Suprapubic skin (tissue), 4 donors: Measurements from ENCODE around the gene COX7A2. TPM values are rescaled to one million over a fixed set of nuclear protein-coding genes. Genes with fewer than 3 reads are reported as not detected.

Experiments
- DNase-seq, 2 donors: peaks; one replicate each; pipeline ENCODE4 v3.0.0-alpha.2; 2019; ENCODE audit warnings: low spot score in 2 of 2
- H3K27ac ChIP-seq: fragments of 200-600 bp; sonication (generic); one replicate; pipeline ENCODE4 v1.5.1; 2019
- H3K27me3 ChIP-seq: fragments of 200-600 bp; sonication (generic); one replicate; pipeline ENCODE4 v1.5.1; 2019
- H3K36me3 ChIP-seq: fragments of 200-600 bp; sonication (generic); one replicate; pipeline ENCODE4 v1.5.1; 2019
- H3K4me1 ChIP-seq: fragments of 200-600 bp; sonication (generic); one replicate; pipeline ENCODE4 v1.5.1; 2019
- H3K4me3 ChIP-seq: fragments of 200-600 bp; sonication (generic); one replicate; pipeline ENCODE4 v1.5.1; 2019; ENCODE audit warnings: mild to moderate bottlenecking
- H3K9me3 ChIP-seq: fragments of 200-600 bp; sonication (generic); one replicate; pipeline ENCODE4 v1.5.1; 2019
- CTCF ChIP-seq, 2 donors: fragments of 200-600 bp in 1 of 2; fragments of 450-650 bp in 1 of 2; sonication (generic) in 1 of 2; IDR thresholded peaks; one replicate each; pipeline ENCODE4 v1.5.1; 2016 to 2019; ENCODE audit warnings: antibody characterized with exemption in 2 of 2, mild to moderate bottlenecking in 1 of 2, moderate library complexity in 1 of 2
- EP300 ChIP-seq: sonication (generic); formaldehyde crosslinking; IDR thresholded peaks from one replicate; pipeline ENCODE4 v1.6.1; 2017; ENCODE audit warnings: antibody characterized with exemption
- POLR2A ChIP-seq, 2 donors: fragments of 450-650 bp; IDR thresholded peaks; one replicate each; pipeline ENCODE4 v1.6.1; 2017; ENCODE audit warnings: antibody characterized with exemption in 2 of 2, mild to moderate bottlenecking in 2 of 2, moderate library complexity in 2 of 2
- POLR2AphosphoS5 ChIP-seq, 3 donors: sonication (generic); formaldehyde crosslinking; IDR thresholded peaks; one replicate each; pipeline ENCODE4 v1.6.1; 2017; ENCODE audit warnings: antibody characterized with exemption in 3 of 3
- WGBS: methylation state at CpG from one replicate; pipeline ENCODE4 v1.1.5; 2018; 5-methylcytosine and 5-hydroxymethylcytosine counted together
- total RNA-seq, 4 donors: library from RNA; depleted of rRNA; stranded (reverse); fragments of >200 nt; gene quantifications; one replicate each; pipeline ENCODE4 v1.1.0, GENCODE V29; 2016

The COX7A2 gene
- total RNA-seq, 4 donors from 2014 or later: 110 to 303 (median 209) TPM

- DNase-seq: no peak
- H3K9me3 ChIP-seq: no peaks in the 10 kb centered on the region
- peaks cover 5% of the 10 kb centered on the region for H3K4me1 ChIP-seq
- H3K36me3 ChIP-seq: peaks cover 44% of the 10 kb centered on the region
- TF ChIP-seq POLR2AphosphoS5 (IDR thresholded peaks at IDR 0.05) (no peak), POLR2A (IDR thresholded peaks at IDR 0.05) (no peak), EP300 (no peak), CTCF (IDR thresholded peaks at IDR 0.05) (no peak)
- H3K27ac ChIP-seq: no peak overlapping the region
- no peaks in the 10 kb centered on the region for H3K27me3 ChIP-seq
- 96% methylated on average over 1 of the region's 1 CpG for WGBS
- H3K4me3 ChIP-seq: no peak overlapping the region
These were observed 17.7 kb upstream of the COX7A2 start for GRCh38 chr6:75261299-75261698.

- Histone ChIP-seq H3K9me3 (no peaks in the 10 kb centered on the region), H3K27ac (no peak overlapping the region), H3K4me1 (no peaks in the 10 kb centered on the region), H3K36me3 (peaks cover 50% of the 10 kb centered on the region), H3K4me3 (no peak overlapping the region), H3K27me3 (no peaks in the 10 kb centered on the region)
- DNase-seq: no peak
- 100% methylated on average over 1 of the region's 1 CpG for WGBS
- no peak for TF ChIP-seq POLR2AphosphoS5 (IDR thresholded peaks at IDR 0.05)
- no peak for TF ChIP-seq CTCF (IDR thresholded peaks at IDR 0.05)
- TF ChIP-seq EP300: no peak
- no peak for TF ChIP-seq POLR2A (IDR thresholded peaks at IDR 0.05)
These were observed 13.9 kb upstream of the COX7A2 start for GRCh38 chr6:75257343-75258087.

- 78% methylated on average over 2 of the region's 2 CpGs for WGBS
- no peak for DNase-seq
- Histone ChIP-seq H3K9me3 (no peaks in the 10 kb centered on the region), H3K4me1 (no peaks in the 10 kb centered on the region), H3K36me3 (peaks cover 16% of the 10 kb centered on the region), H3K4me3 (no peak overlapping the region), H3K27me3 (no peaks in the 10 kb centered on the region), H3K27ac (no peak overlapping the region)
- TF ChIP-seq POLR2A (IDR thresholded peaks at IDR 0.05) (no peak), CTCF (IDR thresholded peaks at IDR 0.05) (no peak), POLR2AphosphoS5 (IDR thresholded peaks at IDR 0.05) (no peak), EP300 (no peak)
These were observed 7.0 kb upstream of the COX7A2 start for GRCh38 chr6:75250552-75250951.

GRCh38 chr6:75249837-75250236, 6.2 kb upstream of the COX7A2 start:
- DNase-seq: no peak
- Histone ChIP-seq H3K9me3 (no peaks in the 10 kb centered on the region), H3K27me3 (no peaks in the 10 kb centered on the region), H3K4me3 (no peak overlapping the region), H3K27ac (no peak overlapping the region), H3K36me3 (peaks cover 16% of the 10 kb centered on the region), H3K4me1 (peaks cover under 1% of the 10 kb centered on the region)
- TF ChIP-seq EP300: no peak
- no peak for TF ChIP-seq POLR2AphosphoS5 (IDR thresholded peaks at IDR 0.05)
- TF ChIP-seq POLR2A (IDR thresholded peaks at IDR 0.05): no peak

- WGBS: 47% methylated on average over 2 of the region's 2 CpGs
- TF ChIP-seq CTCF (IDR thresholded peaks at IDR 0.05): no peak
- no peak for TF ChIP-seq POLR2A (IDR thresholded peaks at IDR 0.05)
- TF ChIP-seq EP300: no peak
- TF ChIP-seq POLR2AphosphoS5 (IDR thresholded peaks at IDR 0.05): no peak
These were observed 2.8 kb upstream of the COX7A2 start for GRCh38 chr6:75246386-75246785.

More at GRCh38 chr6:75246386-75246785, 2.8 kb upstream of the COX7A2 start:
- H3K27me3 ChIP-seq: no peaks in the 10 kb centered on the region
- no peaks in the 10 kb centered on the region for H3K9me3 ChIP-seq
- DNase-seq: no peak
- peaks cover 23% of the 10 kb centered on the region for H3K4me1 ChIP-seq
- no peaks in the 10 kb centered on the region for H3K36me3 ChIP-seq
- H3K4me3 ChIP-seq: no peak overlapping the region
- no peak overlapping the region for H3K27ac ChIP-seq
